A549 (cell line): ENCODE data around the gene POPDC2. TPM values are rescaled to one million over a fixed set of nuclear protein-coding genes. Genes with fewer than 3 reads are reported as not detected.

Experiments
- ATAC-seq, 2 experiments: fragments of 200-7000 bp in 1 of 2; fragments of >200 bp in 1 of 2; cut with Nextera tagmentation in 1 of 2; cut with Tn5 transposase in 1 of 2; 3 replicates each; pipeline versions ENCODE4 v1.8.0 to v1.9.1; 2018 to 2020; ENCODE audit warnings: mild to moderate bottlenecking in 1 of 2, moderate library complexity in 1 of 2
- CTCF ChIA-PET: fragments of 300-600 bp; sonication (Branson Sonifier 250); formaldehyde crosslinking; extraction: SDS; loops from one replicate; lab custom pipeline; 2021; ENCODE audit warnings: antibody characterized with exemption, inconsistent platforms; lab: Yijun Ruan, JAX
- POLR2A ChIA-PET: fragments of 350-600 bp; formaldehyde crosslinking; extraction: SDS; loops from one replicate; lab custom pipeline; 2021; ENCODE audit warnings: antibody characterized with exemption, inconsistent platforms; lab: Yijun Ruan, JAX
- DNase-seq, 2 experiments: peaks; one replicate each; pipeline versions ENCODE4 v3.0.0 to v3.0.0-alpha.2; 2011 to 2016; ENCODE audit warnings: low read depth in 1 of 2, low spot score in 1 of 2
- FAIRE-seq: peaks from 2 replicates; lab custom pipeline; 2011; peaks lifted over from hg19 to GRCh38; lab: Jason Lieb, UNC
- H3K27ac ChIP-seq, 2 experiments: fragments of >200 bp; sonication (Bioruptor Twin); formaldehyde crosslinking; 3 replicates each; pipeline ENCODE4 v1.5.1; 2016 to 2017
- H3K4me1 ChIP-seq: fragments of >200 bp; sonication (Bioruptor Twin); formaldehyde crosslinking; 3 replicates; pipeline ENCODE4 v1.6.1; 2016
- H3K4me2 ChIP-seq: fragments of >200 bp; sonication (Bioruptor Twin); formaldehyde crosslinking; 3 replicates; pipeline ENCODE4 v1.6.1; 2016
- H3K4me3 ChIP-seq: fragments of >200 bp; sonication (Bioruptor Twin); formaldehyde crosslinking; 3 replicates; pipeline ENCODE4 v1.5.1; 2016
- H3K9me3 ChIP-seq: fragments of >200 bp; sonication (Bioruptor Twin); formaldehyde crosslinking; 3 replicates; pipeline ENCODE4 v1.6.1; 2016
- CEBPB ChIP-seq, 2 experiments: fragments of >200 bp in 1 of 2; sonication (Bioruptor Twin) in 1 of 2; formaldehyde crosslinking in 1 of 2; IDR thresholded peaks; 2 replicates each; pipeline ENCODE4 v1.6.1; 2012 to 2016
- EHMT2 ChIP-seq: fragments of 200-600 bp; sonication (generic); IDR thresholded peaks from 2 replicates; pipeline ENCODE4 v1.6.1; 2016; ENCODE audit warnings: antibody characterized with exemption, low read depth, mild to moderate bottlenecking, moderate library complexity
- EP300 ChIP-seq, 2 experiments: fragments of >200 bp; sonication (Bioruptor Twin); formaldehyde crosslinking; IDR thresholded peaks; 2 replicates in 1 of 2; 3 replicates in 1 of 2; pipeline ENCODE4 v1.6.1; 2016 to 2017
- FOSB ChIP-seq: fragments of 250-450 bp; sonication (Bioruptor Pico); IDR thresholded peaks from 2 replicates; pipeline ENCODE4 v1.5.0; 2020; ENCODE audit warnings: mild to moderate bottlenecking, moderate library complexity
- FOSL2 ChIP-seq, 2 experiments: fragments of 450-650 bp in 1 of 2; fragments of >200 bp in 1 of 2; sonication (Bioruptor Twin) in 1 of 2; formaldehyde crosslinking; IDR thresholded peaks; 2 replicates each; pipeline versions ENCODE4 v1.5.0 to v1.6.1; 2016 to 2020; ENCODE audit warnings: mild to moderate bottlenecking in 1 of 2, moderate library complexity in 1 of 2
- HOXB13 ChIP-seq: fragments of 250-450 bp; sonication (Bioruptor Pico); IDR thresholded peaks from 2 replicates; pipeline ENCODE4 v1.5.0; 2020; ENCODE audit warnings: low read depth, mild to moderate bottlenecking, moderate library complexity
- HOXB5 ChIP-seq: fragments of 250-450 bp; sonication (Bioruptor Pico); IDR thresholded peaks from 2 replicates; pipeline ENCODE4 v1.5.0; 2020; ENCODE audit warnings: mild to moderate bottlenecking, moderate library complexity
- MAFK ChIP-seq: fragments of 450-650 bp; IDR thresholded peaks from 2 replicates; pipeline ENCODE4 v1.6.1; 2014; ENCODE audit not compliant: partially characterized antibody
- MAZ ChIP-seq: fragments of 150-350 bp; IDR thresholded peaks from 2 replicates; pipeline ENCODE4 v1.6.1; 2014; ENCODE audit warnings: antibody characterized with exemption, low read depth, low read length, borderline replicate concordance
- MYC ChIP-seq: IDR thresholded peaks from 2 replicates; pipeline ENCODE4 v1.6.1; 2012; ENCODE audit warnings: mild to moderate bottlenecking, inconsistent platforms, low read length, improper control_type of control experiment, borderline replicate concordance
- NFE2L2 ChIP-seq: fragments of 150-350 bp; conservative IDR thresholded peaks from 2 replicates; pipeline ENCODE4 v1.6.1; 2014; ENCODE audit warnings: low read length
- PHF8 ChIP-seq: fragments of 200-600 bp; sonication (generic); IDR thresholded peaks from 2 replicates; pipeline ENCODE4 v1.6.1; 2016; ENCODE audit warnings: low read depth, mild to moderate bottlenecking, antibody characterized with exemption, moderate library complexity, borderline replicate concordance
- SMC3 ChIP-seq: fragments of >200 bp; sonication (Bioruptor Twin); formaldehyde crosslinking; IDR thresholded peaks from 3 replicates; pipeline ENCODE4 v1.6.1; 2018; ENCODE audit warnings: inconsistent platforms
- TFCP2L1 ChIP-seq: fragments of 250-450 bp; sonication (Bioruptor Pico); IDR thresholded peaks from 2 replicates; pipeline ENCODE4 v1.5.0; 2021; ENCODE audit warnings: mild to moderate bottlenecking
- ZFP36 ChIP-seq: fragments of 450-650 bp; IDR thresholded peaks from 2 replicates; pipeline ENCODE4 v1.6.1; 2014; ENCODE audit warnings: borderline replicate concordance; ENCODE audit not compliant: partially characterized antibody
- ZSCAN20 ChIP-seq: fragments of 250-450 bp; sonication (Bioruptor Pico); IDR thresholded peaks from 2 replicates; pipeline ENCODE4 v1.8.0; 2022; ENCODE audit warnings: mild to moderate bottlenecking, moderate library complexity
- WGBS: methylation state at CpG from one replicate; pipeline ENCODE4 v1.1.6; 2017; ENCODE audit errors: missing lambda C conversion rate; 5-methylcytosine and 5-hydroxymethylcytosine counted together
- polyA plus RNA-seq, 4 experiments: library from polyadenylated mRNA; depleted of rRNA in 3 of 4; stranded (reverse); fragments of >200 nt; fragmentation: RNase III in 1 of 4; extraction: RNeasy Plus Mini Kit Qiagen cat#74134 plus additional on column Dnase treatment in 1 of 4; gene quantifications; 2 replicates in 3 of 4; 3 replicates in 1 of 4; pipeline ENCODE4 v1.2.3, GENCODE V29; 2011 to 2017
- TF ChIP-seq, protein P1 (sequence below): fragments of 250-450 bp; sonication (Bioruptor Pico); IDR thresholded peaks from 2 replicates; pipeline ENCODE4 v1.5.0; 2020; ENCODE audit warnings: low read depth, mild to moderate bottlenecking, moderate library complexity
- TF ChIP-seq, protein P2 (sequence below): fragments of 250-450 bp; sonication (Bioruptor Pico); IDR thresholded peaks from 2 replicates; pipeline ENCODE4 v1.5.0; 2021; ENCODE audit warnings: mild to moderate bottlenecking, moderate library complexity, borderline replicate concordance
- TF ChIP-seq, protein P3 (sequence below): IDR thresholded peaks from 2 replicates; pipeline ENCODE4 v1.6.1; 2012

Gene POPDC2
- polyA plus RNA-seq, 2 of the 4 experiments (the other 2 are of a cell fraction): 0.17 to 0.62 TPM

DNA sequence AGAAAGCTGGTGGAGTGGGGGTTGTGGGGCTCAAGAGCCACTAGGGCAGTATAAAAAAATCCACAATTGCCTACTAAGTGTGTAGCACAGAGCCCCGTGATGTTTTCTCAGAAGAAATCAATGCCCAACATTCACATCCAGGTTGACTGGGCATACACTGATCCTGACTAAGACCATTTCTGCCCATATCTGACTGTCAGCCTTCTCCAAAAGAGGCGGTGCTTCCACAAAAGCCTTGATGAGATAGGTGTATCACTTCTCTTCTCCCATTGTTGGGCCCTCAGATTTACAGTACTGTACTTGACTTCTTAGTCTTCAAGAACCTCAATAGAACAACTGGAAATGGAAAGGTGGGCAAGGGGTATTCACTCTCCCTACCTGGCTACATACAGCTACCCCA, 1.4 kb downstream of the POPDC2 start:
- CTCF ChIA-PET: interaction anchor here (1.0 to 1.2 kb wide), 2 partner anchors 11 to 14 kb away, joined by 3 to 4 read pairs; no protein-coding TSS in a partner anchor
- DNase-seq: no peak
- H3K4me3 ChIP-seq: no peak overlapping the region

DNA sequence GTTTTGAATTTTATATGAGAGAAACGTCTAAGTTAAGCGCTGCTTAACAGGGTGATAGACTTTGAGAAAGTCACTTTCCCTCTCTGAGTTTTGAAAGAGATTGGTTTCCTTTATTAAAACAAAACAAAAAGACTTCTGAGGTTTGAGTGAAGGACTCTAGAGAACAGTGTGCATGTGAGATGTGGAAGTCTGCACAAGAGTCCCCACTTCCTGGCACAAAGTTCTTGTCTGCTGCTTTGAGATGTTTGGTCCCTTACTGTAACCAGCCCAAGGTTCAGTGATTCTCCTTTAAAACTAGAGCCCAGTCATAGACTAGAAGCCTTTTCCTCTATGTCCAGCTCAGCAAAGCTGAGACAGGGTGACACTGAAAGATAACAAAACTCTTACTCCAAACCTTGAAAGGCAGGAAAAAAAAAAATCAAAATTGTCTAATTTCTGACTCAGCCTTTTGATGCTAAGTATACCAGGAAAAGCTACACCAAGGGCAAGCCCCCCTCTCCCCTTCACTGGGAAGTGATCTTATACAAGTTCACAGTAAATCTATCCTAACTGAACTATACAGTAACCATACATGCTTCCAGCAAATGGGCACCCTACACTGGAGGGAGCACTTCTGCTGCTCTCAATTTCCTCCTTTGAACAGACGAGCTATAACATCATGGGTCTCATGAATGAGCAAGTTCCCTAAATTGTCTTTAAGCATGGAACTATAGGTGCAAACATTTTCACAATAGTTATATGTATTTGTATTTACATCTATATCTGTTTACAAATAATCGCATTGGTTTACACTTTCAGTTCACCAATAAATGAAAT, 2.3 kb downstream of the POPDC2 start:
- Histone ChIP-seq H3K27ac (no peak overlapping the region), H3K4me3 (no peak overlapping the region)
- CTCF ChIA-PET: interaction anchor here (0.7 to 1.2 kb wide), 4 partner anchors 10 to 36 kb away, joined by 3 to 5 read pairs (median 4); no protein-coding TSS in a partner anchor

More for the DNA sequence above, 1.4 kb downstream of the POPDC2 start:
- Histone ChIP-seq H3K9me3 (no peaks in the 10 kb centered on the region), H3K27ac (no peak overlapping the region), H3K4me1 (peaks cover 8% of the 10 kb centered on the region), H3K4me2 (no peak overlapping the region)
- POLR2A ChIA-PET: no interaction called here
- ATAC-seq: no peak
- no peak for FAIRE-seq
- WGBS: 67% methylated on average over 2 of the region's 2 CpGs
- TF ChIP-seq EHMT2: no peak

DNA sequence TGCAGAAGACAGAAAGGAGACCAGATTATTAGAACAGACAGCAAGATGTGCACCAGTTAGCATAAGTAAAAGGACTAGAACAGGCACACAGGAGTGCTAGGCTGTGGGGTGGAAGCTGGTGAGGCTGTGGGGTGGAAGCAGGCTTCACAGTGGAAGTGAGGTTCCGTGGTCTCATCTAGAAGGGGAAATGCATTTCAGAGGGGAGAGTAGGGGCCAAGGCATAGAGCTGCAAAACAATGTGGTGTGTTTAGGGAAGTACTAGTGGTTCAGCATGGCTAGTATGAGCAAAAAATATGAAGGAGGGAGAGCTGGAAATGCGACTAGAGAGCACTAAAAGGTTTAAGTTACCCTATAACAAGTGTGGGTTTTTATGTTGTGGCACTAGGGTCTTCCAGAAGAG, 6.5 kb downstream of the POPDC2 start:
- DNase-seq (no peak), FAIRE-seq (no peak), ATAC-seq (no peak)
- H3K27ac ChIP-seq: no peak overlapping the region
- ChIA-PET CTCF (interaction anchor here (0.9 to 1.1 kb wide), 2 partner anchors 27 to 769 kb away, joined by 3 to 4 read pairs; no protein-coding TSS in a partner anchor), POLR2A (no interaction called here)
- H3K9me3 ChIP-seq: no peaks in the 10 kb centered on the region
- TF ChIP-seq HOXB13 (no peak), ZFP36 (no peak), EHMT2 (no peak), SMC3 (no peak), EP300 (IDR thresholded peaks at IDR 0.05) (no peak), HOXB5 (CRISPR knock-in tag) (no peak), CEBPB (IDR thresholded peaks at IDR 0.05) (no peak), NFE2L2 (no peak), FOSL2 (IDR thresholded peaks at IDR 0.05) (no peak), FOSL2 (CRISPR knock-in tag; IDR thresholded peaks at IDR 0.05) (no peak), TFCP2L1 (no peak), MYC (no peak), MAZ (no peak), PHF8 (no peak), MAFK (no peak)
- TF ChIP-seq, protein P1, sequence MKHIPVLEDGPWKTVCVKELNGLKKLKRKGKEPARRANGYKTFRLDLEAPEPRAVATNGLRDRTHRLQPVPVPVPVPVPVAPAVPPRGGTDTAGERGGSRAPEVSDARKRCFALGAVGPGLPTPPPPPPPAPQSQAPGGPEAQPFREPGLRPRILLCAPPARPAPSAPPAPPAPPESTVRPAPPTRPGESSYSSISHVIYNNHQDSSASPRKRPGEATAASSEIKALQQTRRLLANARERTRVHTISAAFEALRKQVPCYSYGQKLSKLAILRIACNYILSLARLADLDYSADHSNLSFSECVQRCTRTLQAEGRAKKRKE (CRISPR knock-in tag): no peak
- TF ChIP-seq, protein P2, sequence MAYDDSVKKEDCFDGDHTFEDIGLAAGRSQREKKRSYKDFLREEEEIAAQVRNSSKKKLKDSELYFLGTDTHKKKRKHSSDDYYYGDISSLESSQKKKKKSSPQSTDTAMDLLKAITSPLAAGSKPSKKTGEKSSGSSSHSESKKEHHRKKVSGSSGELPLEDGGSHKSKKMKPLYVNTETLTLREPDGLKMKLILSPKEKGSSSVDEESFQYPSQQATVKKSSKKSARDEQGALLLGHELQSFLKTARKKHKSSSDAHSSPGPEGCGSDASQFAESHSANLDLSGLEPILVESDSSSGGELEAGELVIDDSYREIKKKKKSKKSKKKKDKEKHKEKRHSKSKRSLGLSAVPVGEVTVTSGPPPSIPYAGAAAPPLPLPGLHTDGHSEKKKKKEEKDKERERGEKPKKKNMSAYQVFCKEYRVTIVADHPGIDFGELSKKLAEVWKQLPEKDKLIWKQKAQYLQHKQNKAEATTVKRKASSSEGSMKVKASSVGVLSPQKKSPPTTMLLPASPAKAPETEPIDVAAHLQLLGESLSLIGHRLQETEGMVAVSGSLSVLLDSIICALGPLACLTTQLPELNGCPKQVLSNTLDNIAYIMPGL (CRISPR knock-in tag): no peak
- no peak overlapping the region for H3K4me3 ChIP-seq
- H3K4me2 ChIP-seq: no peak overlapping the region
- 18% methylated on average over 2 of the region's 2 CpGs for WGBS
- no peaks in the 10 kb centered on the region for H3K4me1 ChIP-seq

More for the DNA sequence above, 2.3 kb downstream of the POPDC2 start:
- POLR2A ChIA-PET: no interaction called here
- no peak for ATAC-seq
- TF ChIP-seq MAFK (no peak), ZSCAN20 (CRISPR knock-in tag) (no peak), FOSB (CRISPR knock-in tag) (no peak)
- TF ChIP-seq, protein P3, sequence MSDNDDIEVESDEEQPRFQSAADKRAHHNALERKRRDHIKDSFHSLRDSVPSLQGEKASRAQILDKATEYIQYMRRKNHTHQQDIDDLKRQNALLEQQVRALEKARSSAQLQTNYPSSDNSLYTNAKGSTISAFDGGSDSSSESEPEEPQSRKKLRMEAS: no peak
- 81% methylated on average over 4 of the region's 4 CpGs for WGBS
- DNase-seq: no peak
- FAIRE-seq: no peak
- Histone ChIP-seq H3K4me2 (no peak overlapping the region), H3K4me1 (peaks cover 8% of the 10 kb centered on the region), H3K9me3 (no peaks in the 10 kb centered on the region)
